Breast epithelium (tissue), 4 donors: Measurements from ENCODE around the gene GRK5. TPM values are rescaled to one million over a fixed set of nuclear protein-coding genes. Genes with fewer than 3 reads are reported as not detected.

ENCODE experiments used
- DNase-seq, 2 donors: peaks; one replicate each; pipeline ENCODE4 v3.0.0-alpha.2; 2019; ENCODE audit warnings: low spot score in 2 of 2
- H3K27ac ChIP-seq, 2 donors: fragments of 200-600 bp; sonication (generic) in 1 of 2; one replicate each; pipeline ENCODE4 v1.5.1; 2016 to 2019; ENCODE audit warnings: mild to moderate bottlenecking in 1 of 2
- H3K27me3 ChIP-seq, 2 donors: fragments of 200-600 bp; sonication (generic) in 1 of 2; one replicate each; pipeline versions ENCODE4 v1.5.1 to v1.6.0; 2017 to 2019; ENCODE audit warnings: control low read depth in 1 of 2, mild to moderate bottlenecking in 1 of 2
- H3K36me3 ChIP-seq: fragments of 200-600 bp; one replicate; pipeline ENCODE4 v1.5.1; 2019
- H3K4me1 ChIP-seq, 2 donors: fragments of 200-600 bp; sonication (generic); one replicate each; pipeline ENCODE4 v1.5.1; 2016 to 2019; ENCODE audit warnings: control low read depth in 1 of 2
- H3K4me3 ChIP-seq, 3 donors: fragments of 200-600 bp; sonication (generic); 1 replicate in 2 of 3; 2 replicates in 1 of 3; pipeline ENCODE4 v1.5.1; 2016 to 2019; ENCODE audit warnings: mild to moderate bottlenecking in 3 of 3, moderate library complexity in 2 of 3
- H3K9me3 ChIP-seq, 2 donors: fragments of 200-600 bp; sonication (generic) in 1 of 2; one replicate each; pipeline ENCODE4 v1.5.1; 2016 to 2019; ENCODE audit warnings: control low read depth in 1 of 2
- POLR2A ChIP-seq: fragments of 450-650 bp; IDR thresholded peaks from one replicate; pipeline ENCODE4 v1.6.1; 2016; ENCODE audit warnings: antibody characterized with exemption, mild to moderate bottlenecking, moderate library complexity
- POLR2AphosphoS5 ChIP-seq, 3 donors: sonication (generic); formaldehyde crosslinking; IDR thresholded peaks; one replicate each; pipeline ENCODE4 v1.6.1; 2017; ENCODE audit warnings: antibody characterized with exemption in 3 of 3
- intact Hi-C: fragments of 100-400 bp; cut with DNase I; formaldehyde crosslinking; loops from one replicate; pipeline ENCODE4 v1.15.1; 2023; ENCODE audit warnings: low total_unique reads
- total RNA-seq, 3 donors: library from RNA; depleted of rRNA; stranded (reverse); fragments of >200 nt; gene quantifications; one replicate each; pipeline ENCODE4 v1.1.0, GENCODE V29; 2016
- TF ChIP-seq, protein P1 (sequence below), 3 donors: fragments of 450-650 bp; IDR thresholded peaks; one replicate each; pipeline ENCODE4 v1.5.1; 2016 to 2017; ENCODE audit warnings: antibody characterized with exemption in 3 of 3, mild to moderate bottlenecking in 3 of 3, moderate library complexity in 3 of 3

The GRK5 gene
- total RNA-seq, 3 donors from 2014 or later: 14.9 to 20.6 (median 15.2) TPM

DNA sequence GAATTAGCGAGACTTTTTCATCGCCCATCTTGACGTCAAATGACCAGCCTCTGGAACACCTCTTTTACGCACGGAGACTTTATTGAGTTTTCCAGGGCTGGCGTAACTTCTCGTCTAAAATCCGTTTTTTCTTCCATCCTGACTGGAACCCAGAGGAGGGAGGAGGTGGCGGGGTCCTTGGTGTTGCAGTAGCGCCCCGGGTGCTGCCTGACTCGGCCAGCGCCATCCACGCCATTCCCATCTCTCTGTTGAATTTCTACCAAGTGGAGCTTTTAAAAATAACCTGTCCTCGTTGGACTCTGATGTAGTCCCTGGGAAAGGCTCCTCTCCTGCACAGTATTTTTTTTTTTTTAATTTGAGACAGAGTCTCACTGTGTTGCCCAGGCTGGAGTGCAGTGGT lies 179.3 kb downstream of the GRK5 start:
- TF ChIP-seq POLR2A (no peak), POLR2AphosphoS5 (IDR thresholded peaks at IDR 0.05) (no peak)
- TF ChIP-seq, protein P1, sequence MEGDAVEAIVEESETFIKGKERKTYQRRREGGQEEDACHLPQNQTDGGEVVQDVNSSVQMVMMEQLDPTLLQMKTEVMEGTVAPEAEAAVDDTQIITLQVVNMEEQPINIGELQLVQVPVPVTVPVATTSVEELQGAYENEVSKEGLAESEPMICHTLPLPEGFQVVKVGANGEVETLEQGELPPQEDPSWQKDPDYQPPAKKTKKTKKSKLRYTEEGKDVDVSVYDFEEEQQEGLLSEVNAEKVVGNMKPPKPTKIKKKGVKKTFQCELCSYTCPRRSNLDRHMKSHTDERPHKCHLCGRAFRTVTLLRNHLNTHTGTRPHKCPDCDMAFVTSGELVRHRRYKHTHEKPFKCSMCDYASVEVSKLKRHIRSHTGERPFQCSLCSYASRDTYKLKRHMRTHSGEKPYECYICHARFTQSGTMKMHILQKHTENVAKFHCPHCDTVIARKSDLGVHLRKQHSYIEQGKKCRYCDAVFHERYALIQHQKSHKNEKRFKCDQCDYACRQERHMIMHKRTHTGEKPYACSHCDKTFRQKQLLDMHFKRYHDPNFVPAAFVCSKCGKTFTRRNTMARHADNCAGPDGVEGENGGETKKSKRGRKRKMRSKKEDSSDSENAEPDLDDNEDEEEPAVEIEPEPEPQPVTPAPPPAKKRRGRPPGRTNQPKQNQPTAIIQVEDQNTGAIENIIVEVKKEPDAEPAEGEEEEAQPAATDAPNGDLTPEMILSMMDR (IDR thresholded peaks at IDR 0.05): no peak
- Histone ChIP-seq H3K36me3 (no peaks in the 10 kb centered on the region), H3K27me3 (no peaks in the 10 kb centered on the region), H3K4me1 (no peaks in the 10 kb centered on the region), H3K9me3 (no peaks in the 10 kb centered on the region), H3K4me3 (no peak overlapping the region), H3K27ac (no peak overlapping the region)
- no peak for DNase-seq
- intact Hi-C loops: no loop called here

DNA sequence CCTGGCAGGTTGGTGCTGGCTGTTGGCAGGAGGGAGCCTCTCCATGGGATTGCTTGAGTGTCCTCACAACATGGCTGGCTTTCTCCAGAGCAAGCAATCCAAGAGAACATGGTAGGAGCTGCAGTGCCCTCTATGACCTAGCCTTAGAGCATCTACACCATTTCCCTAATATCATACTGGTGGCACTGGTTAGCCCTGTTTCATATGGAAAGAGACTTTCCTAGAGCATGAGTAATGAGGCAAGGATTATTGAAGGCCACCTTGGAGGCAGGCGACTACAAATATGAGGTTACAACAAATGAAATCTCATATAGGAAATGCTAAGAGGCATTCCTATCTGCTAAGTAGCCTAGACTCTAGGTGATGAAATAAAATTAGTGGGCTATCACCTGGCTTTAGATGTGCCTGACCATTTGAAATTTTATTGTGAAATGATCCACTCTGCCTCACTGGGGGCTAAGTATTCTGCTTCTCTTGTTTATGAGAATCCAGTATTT lies 181.5 kb downstream of the GRK5 start:
- no peak for DNase-seq
- Histone ChIP-seq H3K4me1 (no peaks in the 10 kb centered on the region), H3K27ac (no peak overlapping the region), H3K27me3 (no peaks in the 10 kb centered on the region), H3K4me3 (no peak overlapping the region), H3K36me3 (no peaks in the 10 kb centered on the region), H3K9me3 (no peaks in the 10 kb centered on the region)
- TF ChIP-seq POLR2A (no peak), POLR2AphosphoS5 (IDR thresholded peaks at IDR 0.05) (no peak)
- TF ChIP-seq, protein P1 (IDR thresholded peaks at IDR 0.05): no peak
- intact Hi-C loops: no loop called here

DNA sequence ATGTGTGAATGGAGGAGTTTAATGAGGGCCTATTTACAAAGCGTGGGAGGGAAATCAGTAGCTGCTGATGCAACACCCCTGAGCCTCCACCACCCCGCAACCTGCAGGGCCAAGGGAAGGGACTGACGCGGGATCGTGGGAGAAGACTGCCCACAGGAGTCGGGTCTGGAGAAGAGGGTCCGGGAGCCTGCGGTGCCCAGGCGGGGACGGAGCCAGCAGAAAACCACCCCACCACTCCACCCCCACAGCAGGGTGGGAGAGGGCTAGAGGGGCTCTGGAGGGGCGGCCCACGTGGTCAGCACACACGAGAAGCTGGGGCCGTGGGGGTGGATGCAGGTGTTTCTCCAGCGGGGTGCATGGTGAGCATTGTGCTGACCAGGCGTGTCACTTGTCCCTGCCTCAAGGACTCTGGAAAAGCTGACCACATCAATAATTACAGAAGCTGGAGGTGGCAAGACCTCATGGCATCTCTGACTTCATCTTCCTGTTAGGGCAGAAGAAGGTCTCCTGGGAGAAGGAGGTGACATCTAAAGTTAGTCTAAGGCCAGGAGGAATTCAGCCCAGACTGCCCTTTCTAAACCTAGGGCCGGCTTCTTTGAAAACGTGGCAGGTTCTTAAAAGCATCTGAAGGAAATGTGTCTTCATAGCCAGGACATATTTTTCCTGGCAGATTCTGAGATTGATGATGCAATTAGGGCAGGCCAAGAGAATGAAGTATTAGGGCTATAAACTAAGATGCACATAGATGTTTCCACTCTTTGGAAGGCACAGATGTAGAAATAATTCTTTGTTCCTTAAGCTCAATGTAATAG lies 184.3 kb downstream of the GRK5 start:
- intact Hi-C loops: no loop called here
- H3K27ac ChIP-seq: no peak overlapping the region

DNA sequence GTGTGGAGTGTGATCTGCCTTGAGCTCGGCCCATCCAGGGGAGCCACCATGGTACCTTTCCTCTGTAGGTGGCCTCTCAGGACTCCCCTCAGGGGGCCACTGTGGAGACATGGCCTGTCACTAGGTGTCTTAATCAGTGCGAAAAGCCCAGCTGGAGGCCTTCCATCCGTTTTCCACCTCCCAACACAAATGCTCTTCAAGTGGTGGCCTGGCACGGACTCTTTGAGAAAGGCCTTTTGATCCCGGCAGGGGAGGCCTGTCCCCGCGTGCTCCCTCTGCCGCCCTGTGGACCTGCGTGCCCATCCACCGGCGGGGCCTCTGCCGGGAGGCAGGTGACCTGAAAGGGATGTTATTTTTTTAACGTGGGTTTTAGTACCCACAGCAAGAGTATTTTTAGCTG lies 185.6 kb downstream of the GRK5 start:
- intact Hi-C loops: no loop called here

More for the DNA sequence above, 184.3 kb downstream of the GRK5 start:
- no peaks in the 10 kb centered on the region for H3K9me3 ChIP-seq
- no peaks in the 10 kb centered on the region for H3K27me3 ChIP-seq
- no peak for DNase-seq
- TF ChIP-seq, protein P1 (IDR thresholded peaks at IDR 0.05): no peak
- no peaks in the 10 kb centered on the region for H3K4me1 ChIP-seq
- H3K4me3 ChIP-seq: no peak overlapping the region
- no peaks in the 10 kb centered on the region for H3K36me3 ChIP-seq

DNA sequence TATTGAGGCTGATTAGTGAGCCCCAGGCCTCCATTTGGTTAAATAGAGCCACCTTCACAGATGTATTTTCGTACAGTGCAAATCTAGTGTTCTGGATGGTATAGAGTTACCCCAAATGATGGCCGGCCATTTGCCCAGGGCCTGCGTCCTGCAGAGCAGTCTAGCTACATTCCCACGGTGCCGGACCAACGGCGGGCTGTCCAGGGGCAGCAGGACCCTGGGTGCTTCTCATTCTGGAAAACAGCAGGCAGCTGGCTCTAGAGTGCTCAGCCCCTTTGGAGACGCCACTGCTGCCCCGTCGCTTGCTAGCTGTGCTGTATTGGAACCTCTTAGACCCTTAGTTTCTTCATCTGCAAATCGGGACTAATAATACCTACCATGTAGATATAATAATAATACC lies 186.1 kb downstream of the GRK5 start:
- Histone ChIP-seq H3K4me3 (no peak overlapping the region), H3K36me3 (no peaks in the 10 kb centered on the region), H3K27me3 (no peaks in the 10 kb centered on the region), H3K27ac (no peak overlapping the region), H3K9me3 (no peaks in the 10 kb centered on the region), H3K4me1 (no peaks in the 10 kb centered on the region)
- DNase-seq: no peak
- intact Hi-C loops: no loop called here
- TF ChIP-seq, protein P1 (IDR thresholded peaks at IDR 0.05): no peak
- TF ChIP-seq POLR2A (no peak), POLR2AphosphoS5 (IDR thresholded peaks at IDR 0.05) (no peak)

More for the DNA sequence above, 185.6 kb downstream of the GRK5 start:
- Histone ChIP-seq H3K36me3 (no peaks in the 10 kb centered on the region), H3K4me1 (no peaks in the 10 kb centered on the region), H3K9me3 (no peaks in the 10 kb centered on the region), H3K27me3 (no peaks in the 10 kb centered on the region), H3K4me3 (no peak overlapping the region), H3K27ac (no peak overlapping the region)
- TF ChIP-seq POLR2A: no peak
- TF ChIP-seq, protein P1 (IDR thresholded peaks at IDR 0.05): no peak
- no peak for TF ChIP-seq POLR2AphosphoS5 (IDR thresholded peaks at IDR 0.05)
- no peak for DNase-seq
